Psoas muscle (tissue), 8 donors: ENCODE results near the gene PVALB. TPM values are rescaled to one million over a fixed set of nuclear protein-coding genes. Genes with fewer than 3 reads are reported as not detected.

Experiments
- ATAC-seq, 4 donors: fragments of 200-7000 bp; cut with Tn5 transposase; one replicate each; pipeline ENCODE4 v1.9.1; 2020; ENCODE audit warnings: moderate library complexity in 3 of 4, mild to moderate bottlenecking in 2 of 4
- DNase-seq, 2 donors: peaks; one replicate each; pipeline ENCODE4 v3.0.0-alpha.2; 2020
- H3K27ac ChIP-seq: fragments of 200-600 bp; one replicate; pipeline ENCODE4 v1.8.0; 2022
- H3K27me3 ChIP-seq, 3 donors: fragments of 200-600 bp in 1 of 3; one replicate each; pipeline versions ENCODE4 v1.6.1 to v1.8.0; 2013 to 2022; ENCODE audit warnings: low read length in 2 of 3, mild to moderate bottlenecking in 2 of 3, moderate library complexity in 1 of 3; ENCODE audit not compliant: insufficient read depth in 3 of 3
- H3K36me3 ChIP-seq, 2 donors: fragments of 200-600 bp in 1 of 2; one replicate each; pipeline versions ENCODE4 v1.6.1 to v1.8.0; 2013 to 2022; ENCODE audit warnings: low read depth in 1 of 2, mild to moderate bottlenecking in 1 of 2, moderate library complexity in 1 of 2; ENCODE audit not compliant: insufficient read depth in 1 of 2
- H3K4me1 ChIP-seq: fragments of 200-600 bp; one replicate; pipeline ENCODE4 v1.8.0; 2022
- H3K4me3 ChIP-seq: fragments of 200-600 bp; one replicate; pipeline ENCODE4 v1.8.0; 2022; ENCODE audit warnings: mild to moderate bottlenecking
- H3K9me3 ChIP-seq: fragments of 200-600 bp; one replicate; pipeline ENCODE4 v1.8.0; 2022
- CTCF ChIP-seq: fragments of 200-600 bp; IDR thresholded peaks from one replicate; pipeline ENCODE4 v1.8.0; 2022; ENCODE audit warnings: antibody characterized with exemption
- WGBS, 3 donors: extraction: QIAGEN DNeasy Blood & Tissue Kit; methylation state at CpG; one replicate each; pipeline versions ENCODE4 v1.1.6 to v1.1.7; 2013; 5-methylcytosine and 5-hydroxymethylcytosine counted together
- intact Hi-C, 2 donors: fragments of 100-400 bp; cut with DNase I; formaldehyde crosslinking; loops; one replicate each; pipeline versions ENCODE4 v1.11.0 to v1.14.2; 2022
- polyA plus RNA-seq, 3 donors: library from polyadenylated mRNA; stranded (reverse); fragments of 200-250 nt; gene quantifications; one replicate each; pipeline ENCODE4 v1.2.3, GENCODE V29; 2013
- total RNA-seq, 4 donors: library from RNA; stranded (reverse); fragmentation: NEBNext Ultra II Directional in 2 of 4; extraction: Animal tissue kit (Norgen Biotek cat#: 25700) in 2 of 4; gene quantifications; one replicate each; pipeline versions ENCODE4 v1.2.1 to v1.2.4, GENCODE V29; 2021 to 2023
- donor health status: healthy with polysubstance abuse.
- donor health status: DM: no; HTN: no; CAD: no; lungs with moderate emphysema.
- donor health status: Bipolar disorder and iron deficiency.
- donor health status: healthy.
- donor health status: DM: yes; HTN: yes; CAD: no.
- donor health status: DM: no; HTN: no; CAD: no.
- donor health status: DM: no; HTN: no; CAD: no.
- donor health status: DM: yes; HTN: yes; CAD: no.

The PVALB gene
- total and polyA plus RNA-seq, 7 donors = 0.22 to 1.4 (median 1.1) TPM; not detected in 3

DNA sequence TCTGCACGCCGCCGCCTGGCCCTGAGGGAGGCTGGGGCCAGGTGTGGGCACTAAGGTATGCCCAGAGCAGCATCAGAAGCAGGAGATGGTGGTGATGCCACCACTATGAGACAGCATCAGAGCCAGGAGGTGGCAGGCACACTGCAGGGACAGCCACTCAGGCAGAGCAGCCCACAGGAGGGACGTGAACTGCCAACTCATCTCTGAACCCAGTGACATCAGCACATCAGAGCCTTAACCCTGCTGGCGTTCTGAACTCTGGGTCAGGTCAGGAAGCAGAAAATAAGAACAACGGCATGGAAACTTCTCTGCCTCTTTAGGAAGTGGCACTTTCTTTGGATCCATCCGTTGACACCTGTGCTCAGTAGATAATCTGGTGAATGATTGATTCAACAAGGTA is 26.2 kb downstream of the PVALB start:
- WGBS, 3 donors = 33 to 43% (median 39%) methylated on average over 7 of the region's 7 CpGs
- no peak overlapping the region for H3K27ac ChIP-seq
- no peaks in the 10 kb centered on the region for H3K9me3 ChIP-seq
- no peaks in the 10 kb centered on the region for H3K4me1 ChIP-seq
- H3K36me3 ChIP-seq = no peaks in the 10 kb centered on the region
- ATAC-seq (no peak), DNase-seq (no peak)
- H3K27me3 ChIP-seq = peaks cover 0 to 58% (median 5%) of the 10 kb centered on the region in 3 donors
- intact Hi-C loops = no loop called here
- no peak overlapping the region for H3K4me3 ChIP-seq
- no peak for TF ChIP-seq CTCF

- intact Hi-C loops = loop anchor here in 1 of 2 donors (10.0 kb wide), 1 partner anchor 257 kb away; no protein-coding TSS in a partner anchor
- peaks cover 0 to 60% (median 5%) of the 10 kb centered on the region in 3 donors for H3K27me3 ChIP-seq
Observed at GRCh38 chr22:36787204-36787988, 29.4 kb downstream of the PVALB start.

GRCh38 chr22:36783743-36784142 is 33.1 kb downstream of the PVALB start:
- no peak for TF ChIP-seq CTCF
- Histone ChIP-seq H3K4me3 (no peak overlapping the region), H3K9me3 (no peaks in the 10 kb centered on the region), H3K36me3 (no peaks in the 10 kb centered on the region), H3K4me1 (no peaks in the 10 kb centered on the region), H3K27me3 (peaks cover 0 to 29% (median 5%) of the 10 kb centered on the region in 3 donors), H3K27ac (no peak overlapping the region)
- ATAC-seq (no peak), DNase-seq (no peak)
- intact Hi-C loops = loop anchor here (2.0 to 10.0 kb wide), 4 partner anchors 73 to 261 kb away; no protein-coding TSS in a partner anchor
- 78 to 86% (median 83%) methylated on average over 2 of the region's 2 CpGs for WGBS, 3 donors

More at GRCh38 chr22:36787204-36787988, 29.4 kb downstream of the PVALB start:
- H3K4me3 ChIP-seq = no peak overlapping the region
- DNase-seq (no peak), ATAC-seq (no peak)
- H3K9me3 ChIP-seq = no peaks in the 10 kb centered on the region
- H3K4me1 ChIP-seq = no peaks in the 10 kb centered on the region
- TF ChIP-seq CTCF = no peak
- 61 to 64% (median 62%) methylated on average over 17 of the region's 17 CpGs for WGBS, 3 donors
- no peaks in the 10 kb centered on the region for H3K36me3 ChIP-seq
- no peak overlapping the region for H3K27ac ChIP-seq

DNA sequence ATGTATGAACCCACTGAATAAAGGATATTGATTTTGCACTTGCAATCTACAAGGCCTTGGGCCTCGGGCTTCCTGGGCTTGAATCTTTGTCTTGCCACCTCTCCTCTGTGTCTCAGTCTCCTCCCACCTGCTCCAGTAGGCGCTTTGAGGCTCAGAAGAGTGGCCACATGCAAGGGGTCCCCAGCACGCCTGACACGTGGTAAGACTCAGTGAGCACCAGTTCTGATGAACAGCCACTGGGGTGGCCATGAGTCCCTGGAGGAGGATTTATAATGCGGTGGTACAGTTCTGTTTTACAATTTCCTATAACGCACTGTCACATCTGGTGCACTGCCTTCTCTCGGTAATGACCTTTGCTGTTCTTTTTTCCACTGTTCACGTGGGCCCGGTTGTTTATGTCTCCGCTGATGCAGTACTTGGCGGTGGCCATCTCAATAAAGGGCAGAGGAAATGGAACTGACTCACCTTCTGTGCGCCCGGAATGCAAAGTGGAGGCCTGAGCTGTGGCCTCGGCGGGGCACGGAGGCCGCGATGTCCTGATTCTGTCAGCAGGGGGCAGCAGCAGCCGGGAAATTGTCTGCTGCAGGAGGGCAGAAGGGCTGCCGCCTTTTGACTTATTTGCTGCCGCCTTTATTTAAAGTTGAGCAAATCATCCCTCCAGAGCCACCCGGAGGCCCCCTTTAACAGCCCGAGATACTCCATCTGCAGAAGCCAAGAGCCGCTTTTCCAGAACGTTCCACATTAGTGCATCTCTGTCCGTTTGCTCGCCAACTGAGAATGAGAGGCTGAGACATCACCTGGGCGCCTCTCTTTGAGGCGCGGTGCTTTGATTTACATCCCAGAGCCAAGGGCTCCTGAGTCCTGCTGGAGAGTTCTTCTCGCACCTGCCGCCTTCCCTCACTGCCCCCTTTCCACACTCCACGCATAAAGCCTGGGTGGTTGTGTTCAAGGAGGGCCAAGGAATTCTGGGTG is 34.9 kb downstream of the PVALB start:
- ATAC-seq (peak; percentile 88 to 96 (median 92)), DNase-seq (peak; percentile 74 to 87)
- H3K4me1 ChIP-seq = no peaks in the 10 kb centered on the region
- intact Hi-C loops = loop anchor here (1.0 to 10.0 kb wide), 5 partner anchors 75 to 263 kb away; no protein-coding TSS in a partner anchor
- no peaks in the 10 kb centered on the region for H3K36me3 ChIP-seq
- peak; percentile 93 for TF ChIP-seq CTCF
- 16 to 20% (median 19%) methylated on average over 33 of the region's 33 CpGs for WGBS, 3 donors
- no peaks in the 10 kb centered on the region for H3K9me3 ChIP-seq
- H3K4me3 ChIP-seq = no peak overlapping the region
- no peak overlapping the region for H3K27ac ChIP-seq
- H3K27me3 ChIP-seq = peaks cover 0 to 26% (median 5%) of the 10 kb centered on the region in 3 donors
